ENCODE measurements around the gene ILF2. TPM values are rescaled to one million over a fixed set of nuclear protein-coding genes. Genes with fewer than 3 reads are reported as not detected.

Gene ILF2
- polyA plus RNA-seq, 1 experiment = 182 TPM

DNA sequence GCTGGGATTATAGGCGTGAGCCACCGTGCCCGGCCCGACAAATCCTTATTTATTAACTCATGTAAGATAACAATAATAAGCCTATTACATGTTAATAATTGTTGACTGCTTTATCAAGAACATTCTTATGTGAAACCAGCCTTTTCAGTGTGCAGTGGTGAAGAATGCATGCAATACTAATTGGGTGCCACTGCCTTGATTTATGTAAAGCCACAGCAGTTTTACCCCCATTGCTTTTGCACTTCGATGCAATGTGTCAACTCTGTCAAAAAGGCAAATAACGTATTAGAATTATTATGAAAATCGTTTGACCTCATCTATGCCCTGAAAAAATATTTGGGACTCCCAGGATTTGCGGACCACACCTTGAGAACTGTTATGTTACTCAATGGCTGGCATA, 25.9 kb upstream of the ILF2 start:
- POLR2A ChIA-PET = no interaction called here
- H3K27me3 ChIP-seq (ENCODE audit: control insufficient read depth, insufficient read depth, low read length) = no peaks in the 10 kb centered on the region
- CTCF ChIA-PET = interaction anchor here (0.6 to 2.3 kb wide), 3 partner anchors 16 to 118 kb away, joined by 3 to 6 read pairs (median 4); partner anchors contain the start of gene NPR1
- H3K36me3 ChIP-seq (ENCODE audit: control insufficient read depth, insufficient read depth, low read length) = no peaks in the 10 kb centered on the region
- no peak for DNase-seq (ENCODE audit: low read depth)
- TF ChIP-seq, protein P1, sequence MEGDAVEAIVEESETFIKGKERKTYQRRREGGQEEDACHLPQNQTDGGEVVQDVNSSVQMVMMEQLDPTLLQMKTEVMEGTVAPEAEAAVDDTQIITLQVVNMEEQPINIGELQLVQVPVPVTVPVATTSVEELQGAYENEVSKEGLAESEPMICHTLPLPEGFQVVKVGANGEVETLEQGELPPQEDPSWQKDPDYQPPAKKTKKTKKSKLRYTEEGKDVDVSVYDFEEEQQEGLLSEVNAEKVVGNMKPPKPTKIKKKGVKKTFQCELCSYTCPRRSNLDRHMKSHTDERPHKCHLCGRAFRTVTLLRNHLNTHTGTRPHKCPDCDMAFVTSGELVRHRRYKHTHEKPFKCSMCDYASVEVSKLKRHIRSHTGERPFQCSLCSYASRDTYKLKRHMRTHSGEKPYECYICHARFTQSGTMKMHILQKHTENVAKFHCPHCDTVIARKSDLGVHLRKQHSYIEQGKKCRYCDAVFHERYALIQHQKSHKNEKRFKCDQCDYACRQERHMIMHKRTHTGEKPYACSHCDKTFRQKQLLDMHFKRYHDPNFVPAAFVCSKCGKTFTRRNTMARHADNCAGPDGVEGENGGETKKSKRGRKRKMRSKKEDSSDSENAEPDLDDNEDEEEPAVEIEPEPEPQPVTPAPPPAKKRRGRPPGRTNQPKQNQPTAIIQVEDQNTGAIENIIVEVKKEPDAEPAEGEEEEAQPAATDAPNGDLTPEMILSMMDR (IDR thresholded peaks at IDR 0.05; ENCODE audit: insufficient read depth, low read depth, low read length) = no peak
- no peak overlapping the region for H3K4me3 ChIP-seq (ENCODE audit: low read depth, low read length)

DNA sequence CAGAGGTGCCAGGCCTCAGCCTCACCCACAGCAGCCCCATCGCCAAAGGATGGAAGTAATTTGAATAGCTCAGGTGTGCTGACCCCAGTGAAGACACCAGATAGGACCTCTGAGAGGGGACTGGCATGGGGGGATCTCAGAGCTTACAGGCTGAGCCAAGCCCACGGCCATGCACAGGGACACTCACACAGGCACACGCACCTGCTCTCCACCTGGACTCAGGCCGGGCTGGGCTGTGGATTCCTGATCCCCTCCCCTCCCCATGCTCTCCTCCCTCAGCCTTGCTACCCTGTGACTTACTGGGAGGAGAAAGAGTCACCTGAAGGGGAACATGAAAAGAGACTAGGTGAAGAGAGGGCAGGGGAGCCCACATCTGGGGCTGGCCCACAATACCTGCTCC, 22.7 kb upstream of the ILF2 start:
- TF ChIP-seq, protein P1 (IDR thresholded peaks at IDR 0.05; ENCODE audit: insufficient read depth, low read depth, low read length) = no peak

DNA sequence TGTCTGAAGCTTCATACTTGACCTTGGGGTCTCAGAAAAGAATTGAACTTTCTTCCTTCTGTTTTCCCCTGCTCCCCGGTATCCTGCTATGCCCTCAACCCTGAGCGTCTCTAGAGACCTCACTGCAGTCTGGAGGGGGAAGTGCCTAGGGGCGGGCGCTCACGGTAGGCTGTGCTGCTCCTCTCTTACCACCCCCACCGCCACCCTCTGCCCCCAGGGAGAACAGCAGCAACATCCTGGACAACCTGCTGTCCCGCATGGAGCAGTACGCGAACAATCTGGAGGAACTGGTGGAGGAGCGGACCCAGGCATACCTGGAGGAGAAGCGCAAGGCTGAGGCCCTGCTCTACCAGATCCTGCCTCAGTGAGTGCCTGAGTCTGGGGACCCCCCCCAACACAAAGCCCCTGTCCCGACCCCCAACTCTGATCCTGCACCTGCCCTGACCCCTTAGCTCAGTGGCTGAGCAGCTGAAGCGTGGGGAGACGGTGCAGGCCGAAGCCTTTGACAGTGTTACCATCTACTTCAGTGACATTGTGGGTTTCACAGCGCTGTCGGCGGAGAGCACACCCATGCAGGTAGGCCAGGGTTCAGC, 18.0 kb upstream of the ILF2 start:
- TF ChIP-seq, protein P1 (IDR thresholded peaks at IDR 0.05; ENCODE audit: insufficient read depth, low read depth, low read length) = no peak
- no peak for DNase-seq (ENCODE audit: low read depth)
- no peak overlapping the region for H3K4me3 ChIP-seq (ENCODE audit: low read depth, low read length)
- H3K36me3 ChIP-seq (ENCODE audit: control insufficient read depth, insufficient read depth, low read length) = no peaks in the 10 kb centered on the region
- ChIA-PET POLR2A (no interaction called here), CTCF (interaction anchor here (1.7 kb wide), 2 partner anchors 10 to 12 kb away, joined by 5 to 8 read pairs; partner anchors contain the start of gene NPR1)
- H3K27me3 ChIP-seq (ENCODE audit: control insufficient read depth, insufficient read depth, low read length) = peaks cover 14% of the 10 kb centered on the region

More for the DNA sequence above, 22.7 kb upstream of the ILF2 start:
- CTCF ChIA-PET = interaction anchor here (0.6 kb wide), 1 partner anchor 10 kb away, joined by 4 read pairs; no protein-coding TSS in a partner anchor
- POLR2A ChIA-PET = no interaction called here
- Histone ChIP-seq H3K36me3 (ENCODE audit: control insufficient read depth, insufficient read depth, low read length) (no peaks in the 10 kb centered on the region), H3K27me3 (ENCODE audit: control insufficient read depth, insufficient read depth, low read length) (no peaks in the 10 kb centered on the region; the same call in 1 of the 2 replicates), H3K4me3 (ENCODE audit: low read depth, low read length) (no peak overlapping the region)
- no peak for DNase-seq (ENCODE audit: low read depth)

DNA sequence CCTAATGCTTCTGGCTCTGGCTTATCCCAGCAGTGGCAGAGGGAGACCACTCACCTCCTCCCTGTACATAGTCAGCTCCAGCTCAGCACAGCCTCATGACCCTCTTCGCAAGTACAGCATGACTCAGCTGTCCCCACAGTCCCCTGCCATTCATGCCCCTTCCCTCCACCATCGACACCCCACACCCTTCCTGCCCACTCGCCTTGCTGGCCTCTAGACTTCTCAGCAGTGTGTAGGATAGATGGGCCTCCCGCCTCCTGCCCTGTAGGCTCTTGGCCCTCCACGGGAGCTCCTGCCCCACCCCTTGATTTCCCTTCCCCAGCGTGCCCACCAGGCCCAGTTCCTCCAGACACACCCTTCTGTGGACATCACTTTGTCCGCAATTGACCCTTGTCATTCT, 17.5 kb upstream of the ILF2 start:
- TF ChIP-seq, protein P1 (IDR thresholded peaks at IDR 0.05; ENCODE audit: insufficient read depth, low read depth, low read length) = no peak
- Histone ChIP-seq H3K36me3 (ENCODE audit: control insufficient read depth, insufficient read depth, low read length) (no peaks in the 10 kb centered on the region), H3K4me3 (ENCODE audit: low read depth, low read length) (no peak overlapping the region), H3K27me3 (ENCODE audit: control insufficient read depth, insufficient read depth, low read length) (peaks cover 14% of the 10 kb centered on the region)
- CTCF ChIA-PET = interaction anchor here (1.7 kb wide), 2 partner anchors 10 to 11 kb away, joined by 5 to 8 read pairs; partner anchors contain the start of gene NPR1
- no peak for DNase-seq (ENCODE audit: low read depth)
- POLR2A ChIA-PET = no interaction called here

DNA sequence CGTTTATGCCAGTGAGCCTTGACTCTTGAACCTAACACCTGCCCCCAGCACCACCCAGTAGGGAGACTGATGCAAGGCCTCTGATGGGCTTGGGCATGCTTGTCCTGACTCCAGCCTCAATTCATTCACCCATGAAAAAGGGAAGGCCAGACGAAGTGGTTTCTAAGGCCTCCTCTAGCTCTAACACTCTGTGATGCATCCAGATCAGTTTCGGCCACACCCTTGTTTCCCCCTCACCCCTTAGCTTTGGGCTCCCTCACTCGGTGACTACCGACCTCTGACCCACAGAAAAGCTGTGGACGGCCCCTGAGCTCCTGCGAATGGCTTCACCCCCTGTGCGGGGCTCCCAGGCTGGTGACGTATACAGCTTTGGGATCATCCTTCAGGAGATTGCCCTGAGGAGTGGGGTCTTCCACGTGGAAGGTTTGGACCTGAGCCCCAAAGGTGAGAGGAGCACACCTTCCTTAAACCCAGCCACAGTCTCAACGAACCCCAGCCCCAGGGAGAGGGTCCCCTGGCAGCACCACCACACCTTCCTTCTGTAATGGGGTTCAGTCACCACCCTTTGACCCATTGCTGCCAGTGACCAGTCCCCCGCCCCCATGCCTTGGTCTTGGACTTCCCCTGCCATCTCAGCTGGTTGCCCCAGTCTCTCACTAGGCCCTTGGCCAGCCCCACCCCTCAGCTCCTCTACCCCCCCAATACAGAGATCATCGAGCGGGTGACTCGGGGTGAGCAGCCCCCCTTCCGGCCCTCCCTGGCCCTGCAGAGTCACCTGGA, 16.7 kb upstream of the ILF2 start:
- H3K36me3 ChIP-seq (ENCODE audit: control insufficient read depth, insufficient read depth, low read length) = no peaks in the 10 kb centered on the region
- no peak for DNase-seq (ENCODE audit: low read depth)
- no peak overlapping the region for H3K4me3 ChIP-seq (ENCODE audit: low read depth, low read length)
- POLR2A ChIA-PET = interaction anchor here (0.5 kb wide), 1 partner anchor 257 kb away, joined by 3 read pairs; no protein-coding TSS in a partner anchor
- CTCF ChIA-PET = interaction anchor here (0.7 to 1.7 kb wide), 2 partner anchors 10 to 11 kb away, joined by 3 to 5 read pairs; no protein-coding TSS in a partner anchor
- TF ChIP-seq, protein P1 (IDR thresholded peaks at IDR 0.05; ENCODE audit: insufficient read depth, low read depth, low read length) = no peak
- H3K27me3 ChIP-seq (ENCODE audit: control insufficient read depth, insufficient read depth, low read length) = peaks cover 18% of the 10 kb centered on the region

Data from BJ (cell line).